ENCODE data around the gene AGAP1. TPM values are rescaled to one million over a fixed set of nuclear protein-coding genes. Genes with fewer than 3 reads are reported as not detected.

AGAP1 gene
- total and polyA plus RNA-seq, 2 donors (not counting 3 experiments of a cell fraction or from before 2014, with no cell fraction given) = 10.2 to 20.9 TPM

GRCh38 chr2:235666213-235666781 is 172.5 kb downstream of the AGAP1 start:
- DNase-seq (ENCODE audit: low read depth, low spot score) = peak; percentile 74
- Histone ChIP-seq H3K4me1 (ENCODE audit: control insufficient read depth, extremely low read depth, insufficient read depth, low read length) (peaks cover 2% of the 10 kb centered on the region), H3K27ac (ENCODE audit: insufficient read depth, low read depth, low read length) (no peak overlapping the region), H3K4me3 (replicated peaks in 1 of 3; ENCODE audit: insufficient read depth in 1 of 3, low read depth in 1 of 3, low read length in 3 of 3) (no peak overlapping the region), H3K79me2 (ENCODE audit: control insufficient read depth, insufficient read depth, low read length) (no peaks in the 10 kb centered on the region), H4K20me1 (replicated peaks; ENCODE audit: control insufficient read depth, extremely low read depth, insufficient read depth, low read length) (no peaks in the 10 kb centered on the region), H3K4me2 (ENCODE audit: insufficient read depth, low read length) (peak overlapping the region; percentile 8), H3K36me3 (ENCODE audit: control insufficient read depth in 2 of 2, extremely low read depth in 1 of 2, insufficient read depth in 2 of 2, low read length in 2 of 2) (no peaks in the 10 kb centered on the region), H3K9me1 (replicated peaks; ENCODE audit: control insufficient read depth, extremely low read depth, insufficient read depth, low read length) (no peaks in the 10 kb centered on the region), H3K9ac (replicated peaks; ENCODE audit: extremely low read depth, insufficient read depth, low read length) (no peak overlapping the region), H3K27me3 (ENCODE audit: control insufficient read depth in 2 of 2, insufficient read depth in 2 of 2, low read length in 2 of 2) (peaks cover 8 to 21% of the 10 kb centered on the region in 2 experiments), H3K9me3 (replicated peaks; ENCODE audit: control insufficient read depth, insufficient read depth, low read length) (no peaks in the 10 kb centered on the region), H2AFZ (ENCODE audit: low read depth, low read length) (no peak overlapping the region)
- BruUV-seq (replicated peaks) = no TSS peak
- FAIRE-seq = peak; percentile 56
- TF ChIP-seq MAX (IDR thresholded peaks at IDR 0.05; ENCODE audit: insufficient read depth, insufficient read length) = no peak
- no peak for TF ChIP-seq JUN (IDR thresholded peaks at IDR 0.05; ENCODE audit: borderline replicate concordance, insufficient read depth, insufficient read length, low read depth)
- TF ChIP-seq POLR2A (IDR thresholded peaks at IDR 0.05; ENCODE audit: low read depth, low read length) = no peak
- no peak for TF ChIP-seq GATA2 (IDR thresholded peaks at IDR 0.05; ENCODE audit: insufficient read depth, insufficient read length, low read depth, low read length)
- TF ChIP-seq EZH2 (IDR thresholded peaks at IDR 0.05; ENCODE audit: borderline replicate concordance, low read depth, low read length, severe bottlenecking) = no peak
- no peak for TF ChIP-seq MYC (IDR thresholded peaks at IDR 0.05; ENCODE audit: low read depth, low read length)
- TF ChIP-seq CTCF (IDR thresholded peaks at IDR 0.05; ENCODE audit: extremely low read depth in 1 of 2, insufficient read depth in 1 of 2, low read depth in 1 of 2, low read length in 2 of 2) = no peak
- TF ChIP-seq POLR2AphosphoS5 (IDR thresholded peaks at IDR 0.05; ENCODE audit: insufficient read depth, low read depth, low read length) = no peak
- TF ChIP-seq FOS (IDR thresholded peaks at IDR 0.05; ENCODE audit: borderline replicate concordance, insufficient read depth, low read length) = no peak
- ChIA-PET POLR2A (no interaction called here), CTCF (interaction anchor here (1.0 to 1.1 kb wide), 2 partner anchors 71 to 80 kb away, joined by 5 to 7 read pairs; no protein-coding TSS in a partner anchor)
- intact Hi-C loops (cut with micrococcal nuclease) = no loop called here
- dilution Hi-C loops (cut with MboI; ENCODE audit: extremely low pct_ligation_motif_present, low sequenced_read_pairs) = no loop called here

Data from endothelial cell of umbilical vein (primary cell).